Stimulated activated CD4-positive, alpha-beta T cell treated with anti-CD3 and anti-CD28 coated beads, TNF-alpha, amount 100 ng/mL, for 1 hour (primary cell): ENCODE data around the gene ACOX3.

Experiments
- DNase-seq, 3 donors: peaks; one replicate each; pipeline ENCODE4 v3.0.0-alpha.2; 2020; ENCODE audit warnings: low read depth in 3 of 3, low spot score in 1 of 3

Gene ACOX3

DNA sequence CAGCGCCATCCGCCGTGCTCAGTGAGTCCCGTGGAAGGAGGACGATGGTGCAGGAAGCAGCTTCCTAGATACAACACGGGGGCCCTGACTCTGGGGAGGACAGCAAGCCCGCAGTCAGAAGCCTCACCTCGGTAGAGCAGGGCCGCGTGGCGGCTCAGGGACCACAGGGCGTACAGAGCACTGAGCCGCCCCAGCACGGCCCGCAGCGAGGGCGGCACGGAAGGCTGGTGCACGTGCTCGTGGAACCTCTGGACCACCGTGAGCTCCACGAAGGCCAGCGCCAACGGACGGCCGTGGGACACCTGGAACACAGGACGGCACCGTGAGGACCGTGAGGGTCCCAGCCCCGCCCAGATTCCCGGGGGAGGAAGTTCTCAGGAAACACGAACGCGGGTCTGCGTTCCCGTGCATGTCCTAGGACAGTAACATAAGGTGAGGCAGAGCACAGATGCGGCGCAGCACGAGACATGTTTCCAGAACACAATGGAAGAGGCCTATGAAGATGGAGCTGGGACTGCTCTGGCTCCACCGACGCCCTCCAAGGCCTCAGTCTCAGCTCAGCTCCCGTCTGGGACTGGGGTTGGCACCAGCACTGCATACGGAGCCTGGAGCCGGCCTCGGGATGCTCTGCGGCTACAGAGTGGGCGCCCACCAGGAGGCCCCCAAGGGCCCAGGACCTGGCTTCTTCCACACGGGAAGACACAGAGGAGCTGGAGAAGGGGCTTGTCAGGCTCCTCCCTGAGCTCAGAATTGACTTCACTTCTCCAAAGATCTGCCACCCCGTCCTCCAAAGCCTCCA, 65.5 kb downstream of the ACOX3 start:
- no peak for DNase-seq

DNA sequence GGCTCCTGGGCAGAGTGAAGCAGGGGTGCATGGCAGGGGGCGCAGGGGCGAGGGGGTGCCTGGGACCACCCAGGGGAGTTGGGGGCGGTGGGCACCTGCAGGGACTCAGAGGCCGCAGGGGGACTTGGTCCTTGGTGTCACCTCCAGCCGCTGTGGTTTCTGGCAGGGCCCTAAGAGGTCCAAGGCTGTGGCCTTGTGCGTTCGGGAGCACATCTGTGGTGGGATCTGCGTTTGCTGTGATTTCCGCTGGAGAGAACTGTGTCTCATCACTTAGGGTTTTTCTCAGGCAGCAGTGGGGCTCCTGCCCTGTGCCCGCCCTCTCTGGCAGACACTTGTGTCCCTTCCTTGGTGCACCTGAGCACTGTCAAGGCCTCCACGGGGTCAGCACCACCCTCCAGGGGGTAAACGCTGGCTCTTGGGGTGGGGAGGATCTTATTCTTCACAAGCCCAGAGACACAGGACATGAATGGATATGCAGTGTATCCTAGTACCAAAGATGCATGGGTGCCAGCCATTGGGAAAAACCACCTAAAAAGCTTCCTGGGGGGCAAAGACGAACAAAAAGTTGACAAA, 66.5 kb downstream of the ACOX3 start:
- DNase-seq, result no peak

DNA sequence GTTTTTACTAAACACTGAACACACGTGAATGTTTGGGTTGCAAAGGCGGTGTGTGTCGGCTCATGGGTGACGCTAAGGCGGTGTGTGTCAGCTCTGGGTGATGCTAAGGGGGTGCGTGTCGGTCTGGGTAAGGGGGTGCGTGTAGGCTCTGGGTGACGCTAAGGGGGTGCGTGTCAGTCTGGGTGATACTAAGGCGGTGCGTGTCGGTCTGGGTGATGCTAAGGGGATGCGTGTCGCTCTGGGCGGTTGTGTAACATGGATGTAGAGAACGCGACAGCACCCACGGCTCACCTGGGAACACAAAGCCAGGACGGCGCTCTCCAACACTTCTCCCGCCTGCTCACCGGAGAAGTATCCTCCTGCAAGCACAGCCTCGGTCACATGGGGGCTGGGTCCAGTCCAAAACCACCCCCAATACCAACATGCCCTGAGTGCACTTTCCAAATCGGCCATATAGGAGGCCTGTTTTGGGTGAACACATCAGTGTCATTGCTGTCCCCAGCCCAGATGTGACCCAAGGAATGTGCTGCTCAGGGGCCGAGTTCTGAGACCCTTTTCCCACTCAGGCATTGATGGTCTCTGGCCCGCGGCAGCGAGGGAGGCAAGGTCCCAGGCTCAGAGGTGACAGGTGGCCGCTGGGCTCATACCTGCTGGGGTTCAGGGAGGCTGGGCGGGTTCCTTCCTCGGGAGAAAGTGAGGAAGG, 67.1 kb downstream of the ACOX3 start:
- no peak for DNase-seq

DNA sequence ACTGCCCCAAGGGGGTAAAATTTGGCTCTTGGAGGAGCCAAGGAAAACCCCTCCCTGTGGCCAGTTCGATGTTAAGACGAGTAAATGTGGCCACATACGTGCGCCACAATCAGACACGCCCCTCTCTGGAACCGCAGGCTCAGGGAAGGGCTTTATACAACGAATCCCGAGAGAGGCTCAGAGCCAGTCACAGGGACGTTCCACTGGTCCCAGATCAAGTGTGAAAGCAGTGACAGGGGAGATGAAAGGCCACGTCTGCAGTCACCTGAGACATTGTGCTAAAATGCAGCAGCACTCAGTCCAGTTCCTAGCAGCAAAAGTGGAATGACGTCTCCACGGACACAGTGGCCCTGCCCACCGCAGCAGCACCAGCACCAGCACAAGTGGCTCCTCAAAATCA, 68.0 kb downstream of the ACOX3 start:
- DNase-seq, result no peak

DNA sequence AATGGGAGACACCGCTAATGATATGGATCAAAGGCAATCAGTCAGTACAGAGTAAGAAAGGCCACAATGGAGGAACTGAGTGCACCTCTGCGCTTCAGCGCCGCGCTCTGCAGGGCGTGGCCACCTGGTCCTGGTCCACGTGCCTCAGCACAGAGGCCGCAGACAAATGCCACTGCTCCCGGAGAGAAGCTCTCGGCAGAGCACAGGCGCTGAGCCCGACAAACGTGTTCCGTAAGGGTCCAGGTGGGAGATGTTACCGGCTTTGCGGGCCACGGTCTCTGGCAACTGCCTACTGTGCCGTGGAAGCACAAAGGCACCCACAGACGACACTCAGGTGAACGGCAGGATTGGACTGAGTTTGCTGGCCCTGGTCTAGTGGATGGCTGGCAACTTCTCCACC, 68.9 kb downstream of the ACOX3 start:
- no peak for DNase-seq

DNA sequence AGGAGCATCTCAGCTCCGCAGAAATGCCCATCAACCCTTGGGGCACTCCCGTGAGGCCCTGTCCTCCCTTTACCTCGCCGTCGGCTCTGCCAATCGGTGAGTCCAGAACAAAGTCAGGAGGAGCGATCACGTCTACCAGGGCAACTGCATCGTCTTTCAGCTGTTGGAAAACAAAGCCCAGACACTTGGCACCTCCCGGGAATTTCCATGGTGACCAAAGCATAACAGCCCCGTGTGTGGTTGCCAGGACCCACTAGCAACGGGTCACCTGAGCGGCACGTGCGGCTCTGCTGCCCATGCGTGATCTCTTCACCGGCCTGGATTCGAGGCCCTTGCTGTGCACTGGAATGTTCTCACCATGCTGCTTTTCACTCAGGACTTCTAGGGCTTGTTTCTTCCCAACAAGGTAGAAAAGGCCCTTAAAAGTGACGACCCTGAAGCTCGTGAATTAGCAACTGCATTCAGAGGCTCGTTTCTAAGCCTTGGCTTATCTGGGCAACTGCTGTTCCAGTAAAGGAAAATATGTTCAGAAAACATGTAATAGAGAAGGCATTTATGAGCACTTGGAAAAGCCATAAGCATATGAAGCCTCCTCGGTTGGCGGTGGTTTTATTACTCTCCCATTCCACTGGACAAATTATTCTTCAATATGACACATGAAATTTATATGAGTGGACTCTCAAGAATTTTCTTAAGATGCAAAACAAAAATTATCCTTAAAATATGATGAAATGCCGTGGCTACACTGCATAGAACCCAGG, 69.5 kb downstream of the ACOX3 start:
- no peak for DNase-seq

DNA sequence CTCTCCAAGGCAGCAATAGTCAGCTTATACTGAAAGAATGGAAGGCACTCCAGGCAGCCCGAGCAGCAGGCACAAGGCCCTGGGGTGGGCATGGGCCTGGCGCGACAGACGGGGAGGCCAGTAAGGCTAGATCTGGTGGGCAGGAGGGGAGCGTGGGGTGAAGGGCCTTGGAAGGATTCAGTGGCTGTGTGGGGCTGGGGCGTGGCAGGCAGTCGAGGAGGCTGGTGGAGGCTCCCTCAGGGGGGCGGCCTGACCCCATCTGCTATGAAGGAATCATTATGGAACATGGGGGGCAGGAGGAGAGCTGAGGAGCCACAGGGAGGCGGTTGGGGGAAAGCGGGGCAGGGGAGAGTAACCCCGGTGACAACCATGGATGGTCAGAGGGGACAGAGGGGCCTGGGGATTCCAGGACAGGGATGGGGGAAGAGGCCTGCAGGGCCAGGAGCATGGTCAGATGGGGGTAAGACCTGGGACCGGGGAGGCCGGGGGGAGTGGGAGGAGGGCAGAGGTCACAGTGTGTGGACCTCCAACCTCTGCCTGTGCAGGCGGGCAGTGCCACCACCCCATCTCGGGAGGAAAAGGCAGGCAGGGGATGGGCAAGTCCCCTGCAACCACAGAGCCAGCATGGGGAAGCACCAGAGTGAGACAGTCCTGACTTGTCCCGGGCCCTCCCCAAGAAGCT, 70.3 kb downstream of the ACOX3 start:
- no peak for DNase-seq

DNA sequence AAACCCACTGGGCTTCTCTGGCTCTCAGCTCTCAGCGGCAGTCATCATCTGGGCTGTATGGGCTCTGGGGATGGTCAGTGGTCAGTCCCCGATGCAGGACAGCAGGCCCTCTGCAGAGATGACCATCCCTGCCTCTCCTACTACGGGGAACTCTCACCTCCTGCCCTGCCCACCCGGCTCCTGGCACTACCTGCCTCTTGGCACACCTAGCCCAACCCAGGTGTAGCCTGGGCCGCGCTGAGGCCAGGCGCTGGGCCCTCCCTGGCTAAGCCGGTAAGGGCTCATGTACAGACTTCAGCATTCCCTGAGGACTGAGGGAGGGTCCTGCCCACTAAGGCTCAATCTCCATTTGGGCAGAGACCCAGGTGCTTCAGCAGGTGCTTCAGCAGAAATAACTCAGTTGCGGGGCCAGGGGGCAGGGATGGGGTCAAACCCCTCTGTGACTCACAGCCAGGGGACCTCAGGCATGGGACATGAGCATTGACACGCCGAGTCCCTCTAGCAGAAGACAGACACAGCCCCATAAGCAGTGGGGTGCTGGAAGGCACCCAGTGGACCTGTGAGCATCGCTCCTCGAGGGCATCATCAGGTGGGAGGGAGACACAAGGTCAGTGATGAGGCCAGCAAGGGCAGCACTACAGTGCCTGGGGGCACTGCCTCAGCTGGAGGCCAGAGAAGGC, 71.0 kb downstream of the ACOX3 start:
- DNase-seq, result no peak

DNA sequence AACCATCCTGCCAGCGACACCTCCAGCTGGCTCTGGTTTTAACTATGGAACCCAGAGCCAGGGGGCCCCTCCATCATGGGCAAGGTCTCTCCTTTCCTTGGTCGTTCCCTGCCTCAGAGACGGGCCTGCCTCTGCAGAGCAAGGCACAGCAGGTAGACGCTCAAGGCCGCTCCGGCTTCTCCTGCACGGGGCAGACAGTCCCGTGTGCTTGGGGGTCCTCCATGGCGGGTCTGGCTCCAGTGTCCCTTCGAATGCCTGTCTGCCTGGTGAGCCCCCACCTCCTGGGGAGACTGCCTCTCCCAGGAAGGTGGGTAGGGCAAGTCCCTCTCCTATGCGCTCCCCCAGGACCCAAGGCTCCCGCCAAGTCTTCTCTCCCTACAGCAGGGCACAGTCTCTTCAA, 71.5 kb downstream of the ACOX3 start:
- no peak for DNase-seq

DNA sequence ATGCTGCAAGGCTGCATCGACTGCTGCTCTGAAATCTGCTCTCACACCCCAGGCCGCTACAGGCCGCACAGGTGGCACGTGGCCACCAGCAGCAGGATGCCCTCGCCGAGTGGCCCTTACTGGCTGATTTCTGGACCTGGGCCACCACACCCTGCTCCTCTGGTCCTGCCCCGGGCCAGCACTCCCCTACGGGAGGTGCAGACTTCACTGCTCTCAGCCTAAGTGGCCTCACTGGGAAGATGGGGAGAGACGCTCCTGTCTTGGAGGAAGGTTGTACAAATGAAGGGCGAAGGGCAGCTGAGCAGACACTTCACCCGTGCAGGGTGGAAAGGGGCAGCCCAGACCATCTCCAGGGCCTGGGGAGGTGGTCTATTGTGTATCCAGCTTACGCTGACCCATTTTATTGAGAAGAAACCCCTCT, 72.5 kb downstream of the ACOX3 start:
- no peak for DNase-seq

DNA sequence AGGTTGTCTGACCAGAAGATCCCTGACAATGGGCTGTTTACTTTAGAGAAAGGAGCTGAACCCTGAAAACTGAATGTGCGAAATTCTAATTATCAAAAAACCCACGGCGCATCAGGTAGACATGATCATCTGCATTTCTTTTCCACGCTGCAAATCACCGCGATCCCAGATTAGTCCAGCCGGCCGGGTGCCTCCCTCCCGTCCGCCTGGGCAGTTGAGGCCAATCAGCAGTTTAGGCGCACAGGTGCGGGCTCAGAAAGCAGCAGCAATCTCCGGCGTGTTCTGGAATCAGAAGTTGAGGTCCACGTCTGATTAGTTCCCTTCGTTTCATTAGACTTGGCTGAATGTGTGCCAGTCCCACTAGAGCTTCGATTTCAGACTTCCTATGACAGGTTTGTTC, 73.9 kb downstream of the ACOX3 start:
- no peak for DNase-seq

DNA sequence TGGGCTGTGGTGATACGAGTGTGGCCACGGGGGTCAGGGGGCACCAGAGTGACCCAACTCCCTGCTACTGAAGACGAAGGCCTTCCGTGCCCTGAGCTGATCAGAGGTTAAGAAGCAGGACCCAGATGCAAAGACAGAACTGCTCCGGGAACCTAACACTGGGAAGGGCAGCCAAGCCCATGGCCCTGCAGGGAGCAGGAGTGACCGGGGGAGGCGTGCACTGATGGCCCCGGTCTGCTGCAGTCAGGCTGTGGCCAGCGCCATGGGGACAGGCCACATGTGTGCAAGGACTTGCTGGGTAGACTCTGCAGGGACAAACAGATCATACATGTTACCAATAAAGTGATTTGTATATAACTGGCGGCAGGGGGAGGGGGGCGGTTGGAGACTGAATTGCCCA, 74.6 kb downstream of the ACOX3 start:
- no peak for DNase-seq

DNA sequence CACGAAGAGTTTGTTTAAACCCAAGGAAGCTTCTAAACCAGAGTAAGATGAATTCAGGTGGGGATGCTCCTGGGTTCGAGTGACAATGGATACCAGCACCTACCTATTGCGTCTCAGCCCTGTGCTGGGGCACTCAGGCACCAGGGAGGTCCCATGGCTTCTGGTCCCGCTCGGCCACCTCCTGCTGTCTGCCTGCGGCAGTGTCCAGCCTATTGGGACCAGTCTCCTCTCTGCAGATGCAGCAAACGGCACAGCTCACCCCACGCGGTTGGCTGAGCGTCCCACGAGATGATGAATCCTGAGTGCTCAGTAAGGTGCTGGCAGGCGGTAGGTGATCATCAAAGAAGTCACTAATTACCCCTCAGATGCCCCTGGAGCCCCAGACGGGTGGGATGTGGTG, 75.2 kb downstream of the ACOX3 start:
- DNase-seq, result no peak

DNA sequence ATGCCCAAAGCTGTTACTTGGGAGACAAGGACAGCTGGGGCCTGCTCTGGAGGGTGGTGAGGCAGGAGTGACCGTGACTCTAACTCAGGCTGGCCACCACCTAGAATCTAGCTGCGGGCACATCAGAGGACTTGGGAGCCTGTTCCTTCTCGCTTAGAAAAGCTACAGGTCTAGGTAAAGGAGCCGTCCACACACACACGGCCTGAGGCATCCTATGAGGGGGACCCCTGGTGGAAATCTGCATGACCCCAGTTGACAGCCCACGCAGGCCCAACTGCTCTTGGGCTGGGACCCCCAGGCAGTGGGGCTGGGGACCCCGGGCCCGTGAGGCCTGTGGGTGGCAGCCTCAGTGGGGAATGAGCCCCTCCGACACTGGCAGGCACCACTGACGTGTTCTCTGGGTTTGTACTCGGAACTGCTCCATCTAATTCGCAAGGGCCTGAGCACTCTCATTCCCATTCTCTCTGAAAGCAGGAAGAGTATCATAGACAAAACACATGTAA, 75.6 kb downstream of the ACOX3 start:
- no peak for DNase-seq

DNA sequence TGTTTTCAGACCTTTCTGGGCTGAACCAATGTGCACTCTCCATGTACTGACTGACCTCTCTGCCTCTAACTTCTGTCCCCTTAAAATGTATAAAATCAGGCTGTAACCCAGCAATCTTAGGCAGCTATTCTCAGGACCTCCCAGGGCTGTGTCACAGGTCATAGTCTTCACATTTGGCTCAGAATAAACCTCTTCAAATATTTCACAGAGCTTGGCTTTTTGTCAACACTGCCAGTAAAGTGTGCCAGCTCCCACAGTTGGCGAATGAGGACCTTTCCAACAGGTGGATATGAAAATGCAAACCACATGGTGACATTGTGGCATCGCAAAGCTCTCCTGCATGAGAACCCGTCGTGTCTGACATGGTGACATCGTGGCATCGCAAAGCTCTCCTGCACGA, 76.4 kb downstream of the ACOX3 start:
- no peak for DNase-seq

DNA sequence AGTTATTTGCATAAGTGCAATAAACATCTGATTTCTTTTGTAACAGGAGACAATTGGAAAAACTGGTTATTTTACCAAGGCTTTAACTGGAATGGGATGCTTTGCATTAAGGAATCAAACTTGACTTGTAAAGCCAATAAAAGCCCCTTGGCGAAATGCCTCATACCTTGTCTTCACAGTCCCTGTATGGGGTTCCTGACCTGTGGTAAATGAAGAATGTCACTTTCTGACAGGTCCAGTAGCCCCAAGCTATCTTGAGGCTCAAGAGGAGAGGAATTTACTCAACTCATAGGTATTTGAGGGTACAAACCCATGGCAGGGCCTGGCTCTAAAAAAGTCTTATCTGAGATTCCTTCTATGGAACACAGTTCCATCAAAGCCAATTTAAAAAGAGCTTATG, 78.0 kb downstream of the ACOX3 start:
- no peak for DNase-seq

DNA sequence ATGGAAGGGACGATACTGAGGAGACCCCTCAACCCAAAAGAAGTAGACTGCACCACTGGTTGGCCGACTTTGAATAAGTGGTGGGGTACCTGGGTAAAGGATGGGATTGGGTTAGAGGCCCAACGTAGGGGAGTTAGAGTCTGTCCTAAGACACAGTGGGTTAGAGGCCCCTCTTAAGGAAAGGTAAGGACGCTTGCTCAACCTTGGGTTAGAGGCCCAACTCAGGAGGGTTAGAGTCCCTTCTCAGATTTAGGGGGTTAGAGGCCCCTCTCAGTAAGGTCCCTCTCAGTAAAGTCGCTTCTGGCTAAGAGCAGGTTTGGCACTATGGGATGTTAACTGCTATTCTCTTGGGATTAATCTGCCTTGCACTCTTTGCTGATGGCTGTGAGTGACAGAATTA, 81.3 kb downstream of the ACOX3 start:
- no peak for DNase-seq

DNA sequence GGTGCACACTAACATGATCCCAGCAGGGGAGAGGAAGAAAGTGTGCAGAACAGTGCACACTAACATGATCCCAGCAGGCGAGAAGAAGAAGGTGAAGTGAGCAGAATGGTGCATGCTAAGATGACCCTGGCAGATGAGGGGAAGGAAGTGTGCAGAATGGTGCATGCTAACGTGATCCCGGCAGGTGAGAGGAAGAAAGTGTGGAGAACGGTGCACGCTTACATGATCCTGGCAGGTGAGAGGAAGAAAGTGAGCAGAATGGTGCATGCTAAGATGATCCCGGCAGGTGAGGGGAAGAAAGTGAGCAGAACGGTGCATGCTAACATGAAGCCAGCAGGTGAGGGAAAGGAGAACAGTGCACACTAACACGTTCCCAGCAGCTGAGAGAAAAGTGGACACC, 83.7 kb downstream of the ACOX3 start:
- no peak for DNase-seq

DNA sequence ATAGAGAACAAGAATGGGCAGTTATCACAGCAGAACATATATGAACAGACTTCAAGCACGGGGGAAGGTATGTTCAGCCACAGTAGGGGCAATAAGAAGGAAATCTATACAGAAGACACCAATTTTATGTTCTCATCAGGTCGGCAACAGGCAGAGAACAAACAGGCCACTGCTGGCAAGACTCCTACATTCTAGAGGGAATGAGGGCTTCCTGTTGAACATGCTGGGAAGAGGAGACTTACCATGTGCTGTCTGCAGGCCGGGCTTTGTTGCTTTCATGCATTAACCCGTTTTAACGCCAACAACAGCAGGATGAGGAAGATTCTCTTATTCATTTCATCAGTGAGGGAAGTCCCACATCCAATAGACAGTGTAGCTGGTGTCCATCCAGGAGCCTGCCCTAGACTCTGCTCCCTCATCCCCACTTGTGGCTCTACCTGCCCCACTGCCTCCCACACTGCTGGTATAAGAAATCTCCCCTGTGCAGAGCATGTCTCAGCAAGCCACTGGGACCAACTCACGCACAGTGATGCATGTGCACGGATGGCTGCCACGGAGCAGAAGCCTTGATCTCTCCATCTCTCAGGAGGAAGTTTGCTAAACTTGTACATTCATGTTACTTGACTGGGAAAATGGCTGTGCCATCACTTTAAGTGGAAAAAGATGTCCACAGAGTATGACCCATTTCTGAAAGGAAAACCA, 84.5 kb downstream of the ACOX3 start:
- DNase-seq, result no peak

DNA sequence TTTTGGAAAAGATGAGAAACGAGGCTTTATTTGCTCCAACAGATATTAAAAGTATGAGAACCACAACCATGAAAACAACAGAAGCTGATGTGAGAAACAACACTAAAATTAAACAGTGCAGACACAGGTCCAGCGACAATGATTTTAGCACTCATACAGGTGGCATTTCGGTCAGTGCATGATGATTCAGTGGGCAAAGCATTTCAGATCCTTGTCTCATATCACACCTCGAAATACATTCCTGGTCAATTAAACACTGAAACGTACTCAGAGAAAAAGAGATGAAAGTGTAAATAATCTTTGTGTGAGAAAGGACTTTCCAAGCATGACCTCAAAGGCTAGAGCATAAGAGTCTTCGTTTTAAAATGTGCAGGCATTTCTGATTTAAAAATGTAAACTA, 85.2 kb downstream of the ACOX3 start:
- DNase-seq, result no peak
